NCI-H82 treated with DMSO at 0.1 percent for 48 hours (cell line): ENCODE measurements around the gene PRDM8.

ENCODE experiments used
- DNase-seq: peaks from one replicate; lab custom pipeline; 2025; ENCODE audit not compliant: unreplicated experiment; lab: John Stamatoyannopoulos, UW

PRDM8 gene

DNA sequence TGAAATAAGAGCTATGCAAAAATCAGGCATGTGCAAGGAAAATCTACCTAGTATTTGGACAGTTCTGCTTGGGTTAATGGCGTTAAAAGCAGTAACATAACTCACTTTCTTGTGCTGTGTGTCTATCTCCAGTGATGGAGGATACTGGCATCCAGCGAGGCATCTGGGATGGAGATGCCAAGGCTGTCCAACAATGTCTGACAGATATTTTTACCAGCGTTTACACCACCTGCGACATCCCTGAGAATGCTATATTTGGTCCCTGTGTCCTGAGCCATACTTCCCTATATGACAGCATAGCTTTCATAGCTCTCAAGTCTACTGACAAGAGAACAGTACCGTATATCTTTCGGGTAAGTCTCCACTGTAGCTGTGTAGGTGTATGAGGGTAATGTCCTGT is 2.6 kb downstream of the PRDM8 start:
- no peak for DNase-seq

- no peak for DNase-seq
Measured at GRCh38 chr4:80201252-80202151, 4.2 kb downstream of the PRDM8 start.

- no peak for DNase-seq
Measured at GRCh38 chr4:80202190-80202711, 4.9 kb downstream of the PRDM8 start.

- DNase-seq, result no peak
Measured at GRCh38 chr4:80202741-80203553, 5.6 kb downstream of the PRDM8 start.

- no peak for DNase-seq
Measured at GRCh38 chr4:80204433-80205011, 7.2 kb downstream of the PRDM8 start.

- DNase-seq, result no peak
Measured at GRCh38 chr4:80206111-80206510, 8.8 kb downstream of the PRDM8 start.

- no peak for DNase-seq
Measured at GRCh38 chr4:80206521-80207171, 9.3 kb downstream of the PRDM8 start.

DNA sequence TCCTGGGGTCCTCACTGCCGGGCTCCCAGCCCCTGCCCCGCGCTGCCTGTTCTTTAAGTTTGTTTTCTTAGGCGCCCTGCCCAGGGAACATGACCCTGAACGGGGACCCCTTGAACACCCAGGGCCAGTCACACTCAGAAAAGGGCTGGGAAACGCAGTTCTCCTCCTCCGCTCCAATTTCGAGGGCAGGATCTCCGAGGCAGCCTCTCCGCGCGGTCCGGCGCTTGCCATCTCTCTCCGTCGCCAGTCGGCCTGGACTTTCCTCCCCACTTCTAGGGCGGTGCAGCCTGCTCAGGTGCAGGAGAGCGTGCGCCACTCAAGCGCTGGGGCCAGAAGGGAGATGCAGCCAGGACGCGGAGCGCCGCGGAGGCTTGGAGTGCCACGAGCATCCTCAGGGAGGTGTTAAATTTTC is 9.9 kb downstream of the PRDM8 start:
- no peak for DNase-seq

DNA sequence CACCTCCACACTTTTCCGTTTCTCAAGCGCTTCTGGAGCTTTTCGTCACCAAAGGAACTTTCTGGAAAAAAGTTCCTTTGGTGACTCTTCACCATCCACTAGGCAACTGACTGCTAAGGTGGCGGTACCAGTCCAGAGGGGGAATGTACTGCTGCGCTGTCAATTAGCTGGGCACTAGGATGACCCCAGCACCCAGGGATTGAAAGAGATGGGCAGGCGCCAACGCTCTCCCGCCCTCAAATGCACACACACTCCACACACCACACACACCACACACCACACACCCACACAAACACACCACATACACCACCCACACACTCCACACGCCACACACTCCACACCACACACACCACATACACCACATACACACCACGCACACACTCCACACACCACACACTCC is 10.4 kb downstream of the PRDM8 start:
- no peak for DNase-seq

GRCh38 chr4:80208610-80209339 is 11.5 kb downstream of the PRDM8 start:
- DNase-seq, result no peak

GRCh38 chr4:80209340-80209701 is 12.0 kb downstream of the PRDM8 start:
- no peak for DNase-seq

DNA sequence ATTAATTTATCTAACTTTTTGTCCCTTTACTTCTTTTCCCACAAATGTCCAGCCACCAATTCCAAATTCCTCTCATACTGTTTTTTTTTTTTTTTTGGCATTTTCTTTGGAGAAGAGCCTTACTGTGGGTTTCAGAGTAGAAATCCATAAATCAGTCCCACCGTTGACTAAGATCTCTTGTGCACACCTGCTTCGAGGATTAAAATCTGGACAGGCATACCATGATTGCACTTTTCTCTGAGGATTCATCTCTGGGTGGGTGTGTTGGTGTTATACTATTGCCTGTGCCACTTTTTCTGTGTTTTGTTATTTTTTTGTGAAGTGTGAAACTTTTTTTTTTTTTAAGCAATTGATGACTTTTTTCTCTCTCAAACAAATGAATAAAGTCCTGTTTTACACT is 13.2 kb downstream of the PRDM8 start:
- peak; percentile 10 for DNase-seq

DNA sequence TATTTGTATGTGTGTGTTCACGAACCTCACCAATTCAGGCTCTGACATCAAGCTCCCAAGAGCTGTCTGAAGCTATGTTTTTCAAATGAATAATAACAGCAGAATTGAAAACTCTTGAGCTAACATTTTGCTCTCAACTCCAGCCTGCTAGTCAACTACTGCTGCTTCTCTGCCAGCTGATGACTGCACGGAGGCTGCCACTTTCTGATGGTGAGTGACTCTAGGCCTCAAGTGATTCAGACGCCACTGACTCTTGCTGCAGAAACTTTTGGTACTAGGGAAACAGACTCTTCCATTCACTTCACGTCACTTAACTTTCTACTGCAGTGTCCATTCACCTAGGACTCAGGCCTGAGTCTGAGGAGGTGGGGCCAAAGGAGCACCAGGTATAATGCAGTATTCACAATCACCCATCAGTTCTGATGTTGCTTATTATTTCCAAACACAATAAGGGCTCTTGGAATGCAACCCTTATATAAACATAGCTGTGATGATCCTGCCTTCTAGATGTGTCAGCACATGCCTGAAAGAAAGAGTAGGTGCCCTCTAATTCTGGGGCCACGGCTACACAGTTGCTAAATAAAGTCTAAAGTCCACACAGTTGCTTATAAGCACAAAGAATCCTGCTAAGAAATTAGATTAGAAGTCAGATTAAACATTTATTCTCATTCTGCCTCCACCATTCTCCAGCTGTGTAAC is 16.0 kb downstream of the PRDM8 start:
- DNase-seq, result no peak

DNA sequence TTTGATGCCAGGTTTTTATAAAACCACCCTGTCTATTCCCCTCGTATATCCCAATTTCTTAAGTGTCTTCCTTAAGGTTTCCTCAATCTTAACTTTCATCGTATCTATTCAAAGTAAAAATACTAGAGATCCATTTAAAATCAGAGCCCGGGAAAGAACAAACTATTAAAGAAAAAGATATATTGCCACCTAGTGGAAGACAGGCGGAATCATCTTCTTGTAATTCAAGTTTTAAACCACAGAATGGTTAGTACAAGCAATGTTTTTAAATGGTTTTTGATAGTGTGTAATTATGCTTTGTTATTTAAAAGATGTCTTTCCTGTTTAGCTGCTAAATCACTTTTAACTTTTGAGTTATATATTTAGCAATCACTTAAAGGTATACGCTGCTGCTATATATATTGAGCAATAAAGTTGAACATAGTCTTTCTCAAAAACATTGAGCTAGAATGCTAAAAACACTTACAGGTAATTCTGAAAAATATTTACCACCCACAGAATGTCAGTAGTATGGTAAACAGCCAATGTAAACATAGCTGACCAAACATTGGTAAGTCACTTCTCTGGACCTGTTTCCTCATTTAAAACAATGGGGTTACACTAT is 18.2 kb downstream of the PRDM8 start:
- DNase-seq, result peak; percentile 44

DNA sequence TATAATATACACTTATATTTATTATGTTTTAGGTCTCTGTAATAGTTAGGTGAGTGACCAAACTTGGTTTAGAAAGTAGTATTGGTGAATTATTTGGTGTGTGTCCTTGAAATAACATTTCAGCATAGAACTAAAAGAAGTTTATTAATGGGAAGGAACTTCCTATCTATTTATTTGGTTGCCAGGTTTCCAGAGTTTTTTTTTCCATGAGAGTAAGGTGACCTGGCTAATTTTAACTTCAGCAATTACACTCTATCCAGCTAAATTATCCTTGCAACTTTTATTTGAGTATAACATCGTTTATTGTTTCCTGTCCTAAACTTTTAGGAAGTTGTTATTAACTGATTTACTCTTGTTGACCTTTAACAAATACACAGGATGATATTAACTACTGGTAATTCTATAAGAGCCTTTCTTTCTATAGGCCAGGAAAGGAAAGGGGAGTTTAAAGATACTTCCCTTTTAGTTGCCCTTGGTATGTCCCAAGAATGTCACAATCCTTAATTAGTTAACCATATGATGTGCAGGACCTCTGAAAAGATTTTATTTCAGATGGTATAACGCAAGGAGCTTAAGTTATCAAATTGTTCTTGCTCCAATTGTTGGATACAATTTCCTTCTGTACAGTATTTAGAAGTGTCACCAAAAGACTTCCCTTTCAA is 18.9 kb downstream of the PRDM8 start:
- DNase-seq, result no peak

DNA sequence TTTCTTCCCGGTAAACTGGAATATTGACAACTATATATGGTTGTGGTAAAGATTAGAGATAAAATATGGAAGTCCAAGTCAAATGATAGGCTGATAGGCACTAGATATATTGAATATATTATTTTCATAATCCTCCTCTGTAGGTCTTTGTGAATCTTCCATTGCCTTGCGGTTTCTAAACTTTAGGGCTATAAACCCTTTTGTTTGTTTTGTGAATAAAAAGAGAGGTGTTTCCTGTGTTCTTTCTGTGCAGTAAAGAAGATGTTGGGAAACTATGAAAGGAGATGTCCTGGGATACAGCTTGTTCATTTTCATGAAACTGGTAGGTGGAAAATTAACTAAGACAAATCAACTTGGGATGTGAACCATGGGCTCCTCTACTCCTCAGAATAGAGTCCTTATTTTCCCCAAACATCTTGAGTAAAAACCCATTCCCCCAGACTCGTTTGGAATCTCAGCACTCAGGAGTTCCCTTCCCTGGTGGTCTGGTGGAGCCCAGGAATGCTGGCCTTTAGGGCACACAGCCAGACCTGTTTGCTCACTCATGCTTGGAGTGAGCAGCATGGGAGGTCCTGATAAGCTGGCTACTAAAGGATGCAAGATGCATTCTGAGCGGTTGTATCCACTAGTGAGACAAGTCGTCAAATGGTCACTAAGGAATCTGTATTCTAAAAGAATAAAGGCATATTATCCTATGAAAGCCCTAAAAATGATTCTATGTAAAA is 22.2 kb downstream of the PRDM8 start:
- DNase-seq, result no peak

GRCh38 chr4:80220711-80221110 is 23.4 kb downstream of the PRDM8 start:
- no peak for DNase-seq

GRCh38 chr4:80221161-80221560 is 23.9 kb downstream of the PRDM8 start:
- DNase-seq, result no peak
